GM21717 (cell line): Measurements from ENCODE around the gene ARIH2.

Source experiments
- ATAC-seq: cut with Tn5 transposase; IDR thresholded peaks from one replicate; pipeline ENCODE4 v1.9.1; 2021; ENCODE audit warnings: mild to moderate bottlenecking, moderate library complexity; ENCODE audit not compliant: unreplicated experiment

Gene ARIH2

GRCh38 chr3:48970586-48970985 is 51.9 kb downstream of the ARIH2 start:
- ATAC-seq: no peak

- no peak for ATAC-seq
Observed at GRCh38 chr3:48974076-48974864, 55.6 kb downstream of the ARIH2 start.

- ATAC-seq: no peak
Observed at GRCh38 chr3:48979451-48979850, 60.8 kb downstream of the ARIH2 start.

GRCh38 chr3:48980295-48980694 is 61.7 kb downstream of the ARIH2 start:
- ATAC-seq: no peak

GRCh38 chr3:48982016-48982415 is 63.4 kb downstream of the ARIH2 start:
- ATAC-seq: no peak

- ATAC-seq: no peak
Observed at GRCh38 chr3:48982686-48983085, 64.0 kb downstream of the ARIH2 start.

- no peak for ATAC-seq
Observed at GRCh38 chr3:48983096-48983495, 64.5 kb downstream of the ARIH2 start.

GRCh38 chr3:48984663-48985062 is 66.0 kb downstream of the ARIH2 start:
- ATAC-seq: no peak

GRCh38 chr3:48985831-48986376 is 67.3 kb downstream of the ARIH2 start:
- ATAC-seq: no peak

GRCh38 chr3:48989126-48989795 is 70.6 kb downstream of the ARIH2 start:
- no peak for ATAC-seq

GRCh38 chr3:48989796-48990635 is 71.4 kb downstream of the ARIH2 start, which contains the start of gene P4HTM:
P4HTM (plus strand) TSS chr3:48990241; CDS start chr3:48990257, 16 bp downstream.
- peak; percentile 52 for ATAC-seq

GRCh38 chr3:48990636-48991469 is 72.2 kb downstream of the ARIH2 start:
- peak; percentile 33 for ATAC-seq

GRCh38 chr3:48991851-48992545 is 73.4 kb downstream of the ARIH2 start:
- no peak for ATAC-seq

- ATAC-seq: no peak
Observed at GRCh38 chr3:48993834-48994233, 75.2 kb downstream of the ARIH2 start.

GRCh38 chr3:48996640-48997039 is 78.0 kb downstream of the ARIH2 start:
- ATAC-seq: no peak

- no peak for ATAC-seq
Observed at GRCh38 chr3:48997102-48997635, 78.5 kb downstream of the ARIH2 start.

- ATAC-seq: no peak
Observed at GRCh38 chr3:48997714-48998637, 79.3 kb downstream of the ARIH2 start.
